GM13976 (cell line): ENCODE measurements around the gene SNX20.

Experiments used
- DNase-seq: peaks from one replicate; pipeline ENCODE4 v3.0.0; 2012; ENCODE audit warnings: low spot score
- in situ Hi-C: fragments of 300-500 bp; cut with MboI; formaldehyde crosslinking; loops from one replicate; pipeline ENCODE4 v1.12.0; 2022; ENCODE audit warnings: low sequenced_read_pairs, mixed read lengths, inconsistent platforms; ENCODE audit not compliant: unreplicated experiment
- TF ChIP-seq, protein P1 (sequence below): IDR thresholded peaks from 2 replicates; pipeline ENCODE4 v1.5.1; 2012; ENCODE audit warnings: borderline replicate concordance, mild to moderate bottlenecking; ENCODE audit not compliant: insufficient read depth; ENCODE audit errors: extremely low read depth, missing control alignments, control extremely low read depth

Gene SNX20

DNA sequence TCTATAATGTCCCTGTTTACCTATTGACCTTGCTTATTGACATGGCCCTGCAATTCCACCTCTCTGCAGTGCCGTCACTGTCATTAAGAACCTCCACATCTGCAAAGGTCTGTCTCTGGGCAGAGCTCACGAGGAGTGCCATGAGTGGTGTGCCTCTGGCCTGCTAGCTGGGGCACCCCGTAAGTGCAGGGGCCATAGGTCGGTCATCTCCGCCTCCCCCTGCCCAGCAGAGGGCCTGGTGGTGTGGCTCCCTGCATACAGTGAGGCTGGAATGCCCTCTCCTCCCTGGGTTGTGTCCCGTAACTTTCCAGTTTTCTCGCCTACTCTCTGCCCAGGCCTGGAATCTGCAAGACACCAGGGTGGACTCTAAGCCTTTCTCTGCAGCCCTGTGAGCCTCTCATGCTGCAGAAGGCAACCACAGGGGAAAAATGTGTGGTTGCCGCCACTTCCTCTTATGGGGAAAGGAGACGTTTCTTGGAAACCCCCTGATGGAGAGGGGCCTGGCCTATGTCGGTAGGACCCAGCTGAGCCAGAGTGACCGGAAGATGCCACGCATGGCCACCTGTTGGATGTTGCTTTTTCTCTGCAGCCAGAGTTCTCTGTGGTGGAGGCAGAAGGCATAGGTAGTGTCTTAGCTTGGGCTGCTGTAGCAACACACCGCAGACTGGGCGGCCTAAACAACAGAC lies 2.7 kb upstream of the SNX20 start:
- peak; percentile 80 for DNase-seq
- in situ Hi-C loops: no loop called here

DNA sequence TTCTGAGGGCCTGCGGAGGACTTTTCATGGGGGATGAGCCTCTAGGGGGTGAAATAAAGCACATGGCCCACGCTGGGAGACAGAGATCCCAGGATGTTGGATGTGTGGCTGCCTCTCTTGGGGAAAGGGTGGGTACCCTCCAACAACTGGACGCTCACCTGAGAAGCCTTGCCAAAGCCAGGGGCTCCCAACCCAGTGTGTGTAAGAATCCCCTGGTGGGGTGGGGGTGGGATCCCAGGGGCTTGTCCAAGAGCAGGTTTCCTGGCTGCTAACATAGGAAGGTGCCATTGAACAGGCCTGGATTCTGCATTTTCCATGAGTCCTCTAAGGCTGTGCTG lies 587 bp downstream of the SNX20 start:
- TF ChIP-seq, protein P1, sequence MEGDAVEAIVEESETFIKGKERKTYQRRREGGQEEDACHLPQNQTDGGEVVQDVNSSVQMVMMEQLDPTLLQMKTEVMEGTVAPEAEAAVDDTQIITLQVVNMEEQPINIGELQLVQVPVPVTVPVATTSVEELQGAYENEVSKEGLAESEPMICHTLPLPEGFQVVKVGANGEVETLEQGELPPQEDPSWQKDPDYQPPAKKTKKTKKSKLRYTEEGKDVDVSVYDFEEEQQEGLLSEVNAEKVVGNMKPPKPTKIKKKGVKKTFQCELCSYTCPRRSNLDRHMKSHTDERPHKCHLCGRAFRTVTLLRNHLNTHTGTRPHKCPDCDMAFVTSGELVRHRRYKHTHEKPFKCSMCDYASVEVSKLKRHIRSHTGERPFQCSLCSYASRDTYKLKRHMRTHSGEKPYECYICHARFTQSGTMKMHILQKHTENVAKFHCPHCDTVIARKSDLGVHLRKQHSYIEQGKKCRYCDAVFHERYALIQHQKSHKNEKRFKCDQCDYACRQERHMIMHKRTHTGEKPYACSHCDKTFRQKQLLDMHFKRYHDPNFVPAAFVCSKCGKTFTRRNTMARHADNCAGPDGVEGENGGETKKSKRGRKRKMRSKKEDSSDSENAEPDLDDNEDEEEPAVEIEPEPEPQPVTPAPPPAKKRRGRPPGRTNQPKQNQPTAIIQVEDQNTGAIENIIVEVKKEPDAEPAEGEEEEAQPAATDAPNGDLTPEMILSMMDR: no peak
- DNase-seq: no peak
- in situ Hi-C loops: no loop called here

More for the DNA sequence above, 2.7 kb upstream of the SNX20 start:
- TF ChIP-seq, protein P1: no peak

DNA sequence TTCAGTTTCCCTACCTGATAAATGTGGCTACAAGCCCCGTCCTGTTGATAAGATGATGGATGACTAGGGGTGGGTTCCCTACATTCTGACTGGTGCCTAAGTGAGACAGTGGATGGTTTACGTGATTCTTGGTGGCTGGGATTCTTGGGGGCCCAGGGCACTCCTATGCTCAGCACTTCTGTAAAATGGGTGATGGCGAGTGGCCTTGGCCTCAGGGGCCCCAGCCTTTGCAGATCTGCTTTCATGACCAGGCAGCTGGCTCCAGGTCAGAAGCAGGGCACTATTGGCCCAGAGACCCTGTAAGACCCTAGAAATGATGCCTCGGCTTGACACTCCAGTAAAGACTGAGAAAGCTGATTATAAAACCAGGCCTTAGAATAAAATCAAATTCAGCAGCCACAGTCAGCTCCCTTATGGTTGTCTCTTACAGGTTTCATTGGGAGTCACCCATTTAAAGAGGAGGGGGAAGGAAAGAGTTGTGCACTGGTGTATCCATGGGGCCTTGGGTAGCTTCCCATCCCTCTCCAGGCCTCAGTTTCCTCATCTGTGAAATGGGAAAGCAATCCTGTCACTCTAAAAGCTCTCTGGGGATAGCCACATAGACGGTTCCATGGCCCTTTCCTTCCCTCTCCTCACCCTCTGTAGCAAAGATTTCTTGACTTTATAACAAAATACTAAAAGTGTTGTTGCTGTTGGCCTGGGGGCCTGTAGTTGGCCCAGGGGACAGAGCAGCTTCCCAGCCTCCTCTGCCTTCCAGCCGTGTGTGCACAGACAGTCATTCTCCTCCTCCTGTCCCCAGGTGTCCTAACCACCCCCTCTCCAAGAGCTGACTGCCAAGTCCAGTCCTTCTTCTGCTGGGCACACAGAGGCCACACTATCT lies 1.2 kb downstream of the SNX20 start:
- TF ChIP-seq, protein P1: no peak
- DNase-seq: no peak
- in situ Hi-C loops: no loop called here

DNA sequence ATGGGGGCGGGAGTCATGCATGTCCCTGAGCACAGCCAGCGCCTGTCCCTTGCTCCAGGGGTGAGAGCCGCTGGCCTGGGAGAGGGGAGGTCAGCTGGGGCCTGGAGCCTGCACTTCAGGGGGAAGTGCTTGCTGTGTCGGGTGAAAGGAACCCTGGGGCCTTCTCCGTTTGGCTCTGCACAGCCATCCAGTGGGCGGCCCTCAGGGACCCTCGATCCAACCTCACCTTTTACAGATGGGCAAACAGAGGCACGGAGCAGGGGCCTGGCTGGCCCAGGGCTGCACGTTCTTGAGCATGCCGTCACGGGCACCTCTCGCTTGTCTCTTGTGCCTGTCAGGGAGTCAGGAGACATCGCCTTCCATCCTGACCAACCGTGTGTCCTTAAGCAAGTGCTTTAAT lies 1.8 kb downstream of the SNX20 start:
- DNase-seq: no peak
- TF ChIP-seq, protein P1: no peak
- in situ Hi-C loops: no loop called here

DNA sequence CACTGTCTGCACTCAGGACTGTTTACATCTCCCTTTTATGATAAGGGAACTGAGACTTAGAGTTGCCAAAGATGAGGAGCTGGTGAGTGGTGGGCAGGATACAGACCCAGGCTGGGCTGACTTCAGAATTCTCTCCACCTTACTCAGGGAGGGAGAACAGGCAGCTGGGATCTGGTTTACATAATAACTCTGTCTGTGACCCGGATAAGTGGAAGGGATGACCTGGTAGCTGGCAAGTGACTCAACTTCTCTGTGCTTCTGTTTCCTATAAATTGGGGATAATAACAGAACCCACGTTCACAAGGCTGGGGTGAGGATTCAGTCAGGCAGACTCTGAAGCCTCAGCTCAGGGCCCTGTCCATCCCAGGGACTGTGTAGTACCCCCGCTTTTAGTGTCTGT lies 2.6 kb downstream of the SNX20 start:
- TF ChIP-seq, protein P1: no peak
- DNase-seq: no peak
- in situ Hi-C loops: no loop called here

DNA sequence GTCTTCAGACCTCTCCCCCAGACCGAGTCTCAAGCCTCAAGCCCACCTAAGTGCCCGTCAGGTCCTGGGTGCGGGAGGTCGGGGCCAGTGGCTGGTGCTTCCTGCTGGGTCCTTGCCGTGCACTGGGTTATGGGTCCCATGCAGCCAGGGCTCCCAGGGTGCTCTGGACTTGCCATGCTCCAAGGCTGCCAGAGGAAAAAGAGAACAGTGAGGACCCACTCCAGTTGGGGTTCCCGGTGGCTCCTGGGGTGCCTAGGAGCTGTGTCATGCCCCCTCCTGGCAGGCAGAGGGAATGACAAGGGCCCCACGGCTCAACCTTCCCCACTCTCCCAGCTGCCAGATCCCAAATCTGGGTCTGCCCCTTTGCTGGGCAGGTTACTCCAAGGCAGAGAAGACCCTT lies 3.8 kb downstream of the SNX20 start:
- in situ Hi-C loops: no loop called here
- peak; percentile 48 for DNase-seq
- TF ChIP-seq, protein P1: no peak
